Gastroesophageal sphincter (tissue), 3 donors: ENCODE data around the gene SMIM13.

Experiments
- EP300 ChIP-seq: sonication (generic); formaldehyde crosslinking; IDR thresholded peaks from one replicate; pipeline ENCODE4 v1.6.1; 2017; ENCODE audit warnings: antibody characterized with exemption, mild to moderate bottlenecking
- POLR2A ChIP-seq, 2 donors: fragments of 450-650 bp; IDR thresholded peaks; one replicate each; pipeline ENCODE4 v1.6.1; 2017; ENCODE audit warnings: antibody characterized with exemption in 2 of 2, mild to moderate bottlenecking in 2 of 2, moderate library complexity in 1 of 2
- POLR2AphosphoS5 ChIP-seq: sonication (generic); formaldehyde crosslinking; IDR thresholded peaks from one replicate; pipeline ENCODE4 v1.6.1; 2017; ENCODE audit warnings: antibody characterized with exemption
- TF ChIP-seq, protein P1 (sequence below), 4 experiments: fragments of 200-600 bp in 2 of 4; fragments of 450-650 bp in 2 of 4; sonication (generic) in 1 of 4; IDR thresholded peaks; one replicate each; pipeline ENCODE4 v1.5.1; 2017 to 2019; ENCODE audit warnings: antibody characterized with exemption in 4 of 4, mild to moderate bottlenecking in 2 of 4, moderate library complexity in 2 of 4

DNA sequence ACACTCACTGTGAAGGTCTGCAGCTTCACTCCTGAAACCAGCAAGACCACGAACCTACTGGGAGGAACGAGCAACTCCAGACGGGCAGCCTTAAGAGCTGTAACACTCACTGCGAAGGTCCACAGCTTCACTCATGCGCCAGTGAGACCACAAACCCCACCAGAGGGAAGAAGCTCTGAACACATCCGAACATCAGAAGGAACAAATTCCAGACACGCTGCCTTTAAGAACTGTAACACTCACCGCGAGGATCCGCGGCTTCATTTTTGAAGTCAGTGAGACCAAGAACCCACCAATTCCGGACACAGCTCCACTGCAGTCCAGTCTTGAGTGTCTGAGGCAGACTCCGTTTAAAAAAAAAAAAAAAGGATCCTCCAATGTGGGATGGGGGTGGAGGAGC lies 78.3 kb downstream of the SMIM13 start:
- TF ChIP-seq, protein P1, sequence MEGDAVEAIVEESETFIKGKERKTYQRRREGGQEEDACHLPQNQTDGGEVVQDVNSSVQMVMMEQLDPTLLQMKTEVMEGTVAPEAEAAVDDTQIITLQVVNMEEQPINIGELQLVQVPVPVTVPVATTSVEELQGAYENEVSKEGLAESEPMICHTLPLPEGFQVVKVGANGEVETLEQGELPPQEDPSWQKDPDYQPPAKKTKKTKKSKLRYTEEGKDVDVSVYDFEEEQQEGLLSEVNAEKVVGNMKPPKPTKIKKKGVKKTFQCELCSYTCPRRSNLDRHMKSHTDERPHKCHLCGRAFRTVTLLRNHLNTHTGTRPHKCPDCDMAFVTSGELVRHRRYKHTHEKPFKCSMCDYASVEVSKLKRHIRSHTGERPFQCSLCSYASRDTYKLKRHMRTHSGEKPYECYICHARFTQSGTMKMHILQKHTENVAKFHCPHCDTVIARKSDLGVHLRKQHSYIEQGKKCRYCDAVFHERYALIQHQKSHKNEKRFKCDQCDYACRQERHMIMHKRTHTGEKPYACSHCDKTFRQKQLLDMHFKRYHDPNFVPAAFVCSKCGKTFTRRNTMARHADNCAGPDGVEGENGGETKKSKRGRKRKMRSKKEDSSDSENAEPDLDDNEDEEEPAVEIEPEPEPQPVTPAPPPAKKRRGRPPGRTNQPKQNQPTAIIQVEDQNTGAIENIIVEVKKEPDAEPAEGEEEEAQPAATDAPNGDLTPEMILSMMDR (IDR thresholded peaks at IDR 0.05) = no peak
- TF ChIP-seq POLR2A (IDR thresholded peaks at IDR 0.05) = no peak
- TF ChIP-seq EP300 = no peak
- TF ChIP-seq POLR2AphosphoS5 = no peak
